ENCODE data around the gene RTKN. TPM values are rescaled to one million over a fixed set of nuclear protein-coding genes. Genes with fewer than 3 reads are reported as not detected.
A peak's percentile ranks its signal among the peaks of the same experiment; 100 is the strongest.

RTKN gene
- polyA plus RNA-seq, 3 donors = 0.07 TPM; not detected in 2

DNA sequence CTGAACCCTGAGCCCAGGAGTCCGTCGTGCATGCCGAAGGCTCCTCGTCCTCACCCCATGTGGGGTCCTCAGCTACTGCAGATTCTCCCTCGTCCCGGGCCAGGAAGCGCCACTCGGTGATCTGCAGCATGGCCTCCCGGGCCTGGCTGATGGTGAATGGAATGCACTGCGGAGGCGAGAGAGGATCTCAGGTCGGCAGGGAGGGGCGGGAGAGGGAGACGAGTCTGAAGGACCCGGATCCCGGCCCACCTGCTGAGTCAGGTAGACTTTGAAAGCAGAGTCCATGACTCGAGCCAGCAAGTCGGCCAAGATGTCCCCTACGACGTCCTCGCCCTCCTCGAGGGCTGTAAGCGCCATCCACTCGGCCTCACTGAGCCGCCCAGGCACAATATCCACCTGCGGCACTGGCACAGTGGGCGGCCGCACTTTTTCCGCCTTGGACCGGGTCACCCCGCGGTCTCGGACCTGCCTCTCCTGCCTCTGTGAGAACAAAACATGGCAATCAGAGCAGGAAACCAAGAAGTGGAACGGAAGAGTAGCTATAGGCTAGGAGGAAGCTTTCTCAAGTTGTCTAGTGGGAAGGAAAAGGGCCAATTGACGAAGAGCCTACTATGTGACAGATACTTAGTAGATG is 25.9 kb downstream of the RTKN start:
- Histone ChIP-seq H3K9ac (ENCODE audit: insufficient read depth, low read length, poor library complexity, severe bottlenecking) (peak overlapping the region; percentile 55), H3K4me1 (ENCODE audit: control insufficient read depth in 1 of 2, insufficient read depth in 2 of 2, low read length in 2 of 2) (peaks cover 47 to 52% of the 10 kb centered on the region in 2 donors), H3K4me3 (replicated peaks in 1 of 3; ENCODE audit: low read depth in 2 of 3, low read length in 3 of 3) (peak overlapping the region; percentile 33 to 75 (median 54)), H3K79me2 (ENCODE audit: insufficient read depth, low read length) (no peaks in the 10 kb centered on the region), H4K20me1 (ENCODE audit: insufficient read depth, low read length) (no peaks in the 10 kb centered on the region), H3K27me3 (ENCODE audit: control insufficient read depth in 2 of 2, insufficient read depth in 2 of 2, low read length in 2 of 2) (peaks cover 0 to 19% of the 10 kb centered on the region in 2 donors), H3K4me2 (replicated peaks; ENCODE audit: extremely low read depth, low read length, poor library complexity, severe bottlenecking) (peak overlapping the region; percentile 91), H2AFZ (ENCODE audit: insufficient read depth, low read depth, low read length, poor library complexity, severe bottlenecking) (peak overlapping the region; percentile 84), H3K36me3 (replicated peaks in 1 of 2; ENCODE audit: control insufficient read depth in 1 of 2, insufficient read depth in 2 of 2, low read length in 2 of 2) (no peaks in the 10 kb centered on the region), H3K9me3 (replicated peaks in 1 of 2; ENCODE audit: control insufficient read depth in 1 of 2, insufficient read depth in 1 of 2, low read length in 2 of 2) (no peaks in the 10 kb centered on the region), H3K27ac (ENCODE audit: low read depth in 1 of 2, low read length in 2 of 2) (no peak overlapping the region)
- TF ChIP-seq, protein P1, sequence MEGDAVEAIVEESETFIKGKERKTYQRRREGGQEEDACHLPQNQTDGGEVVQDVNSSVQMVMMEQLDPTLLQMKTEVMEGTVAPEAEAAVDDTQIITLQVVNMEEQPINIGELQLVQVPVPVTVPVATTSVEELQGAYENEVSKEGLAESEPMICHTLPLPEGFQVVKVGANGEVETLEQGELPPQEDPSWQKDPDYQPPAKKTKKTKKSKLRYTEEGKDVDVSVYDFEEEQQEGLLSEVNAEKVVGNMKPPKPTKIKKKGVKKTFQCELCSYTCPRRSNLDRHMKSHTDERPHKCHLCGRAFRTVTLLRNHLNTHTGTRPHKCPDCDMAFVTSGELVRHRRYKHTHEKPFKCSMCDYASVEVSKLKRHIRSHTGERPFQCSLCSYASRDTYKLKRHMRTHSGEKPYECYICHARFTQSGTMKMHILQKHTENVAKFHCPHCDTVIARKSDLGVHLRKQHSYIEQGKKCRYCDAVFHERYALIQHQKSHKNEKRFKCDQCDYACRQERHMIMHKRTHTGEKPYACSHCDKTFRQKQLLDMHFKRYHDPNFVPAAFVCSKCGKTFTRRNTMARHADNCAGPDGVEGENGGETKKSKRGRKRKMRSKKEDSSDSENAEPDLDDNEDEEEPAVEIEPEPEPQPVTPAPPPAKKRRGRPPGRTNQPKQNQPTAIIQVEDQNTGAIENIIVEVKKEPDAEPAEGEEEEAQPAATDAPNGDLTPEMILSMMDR (IDR thresholded peaks at IDR 0.05) = no peak
- Mint-ChIP-seq H3K4me1 (peaks cover 48% of the 10 kb centered on the region), H3K36me3 (no peaks in the 10 kb centered on the region), H3K4me3 (peak overlapping the region; percentile 85 to 92), H3K27ac (peak overlapping the region in 1 of 7 donors; percentile 63), H3K27me3 (ENCODE audit: low read depth in 3 of 3) (peaks cover 13 to 25% (median 20%) of the 10 kb centered on the region in 3 donors), H3K9me3 (peaks cover 0 to 4% (median 0%) of the 10 kb centered on the region in 7 donors)
- intact Hi-C loops (cut with micrococcal nuclease) = no loop called here
- 45% methylated on average over 29 of the region's 35 CpGs for WGBS (ENCODE audit: insufficient coverage)
- no peak for DNase-seq

DNA sequence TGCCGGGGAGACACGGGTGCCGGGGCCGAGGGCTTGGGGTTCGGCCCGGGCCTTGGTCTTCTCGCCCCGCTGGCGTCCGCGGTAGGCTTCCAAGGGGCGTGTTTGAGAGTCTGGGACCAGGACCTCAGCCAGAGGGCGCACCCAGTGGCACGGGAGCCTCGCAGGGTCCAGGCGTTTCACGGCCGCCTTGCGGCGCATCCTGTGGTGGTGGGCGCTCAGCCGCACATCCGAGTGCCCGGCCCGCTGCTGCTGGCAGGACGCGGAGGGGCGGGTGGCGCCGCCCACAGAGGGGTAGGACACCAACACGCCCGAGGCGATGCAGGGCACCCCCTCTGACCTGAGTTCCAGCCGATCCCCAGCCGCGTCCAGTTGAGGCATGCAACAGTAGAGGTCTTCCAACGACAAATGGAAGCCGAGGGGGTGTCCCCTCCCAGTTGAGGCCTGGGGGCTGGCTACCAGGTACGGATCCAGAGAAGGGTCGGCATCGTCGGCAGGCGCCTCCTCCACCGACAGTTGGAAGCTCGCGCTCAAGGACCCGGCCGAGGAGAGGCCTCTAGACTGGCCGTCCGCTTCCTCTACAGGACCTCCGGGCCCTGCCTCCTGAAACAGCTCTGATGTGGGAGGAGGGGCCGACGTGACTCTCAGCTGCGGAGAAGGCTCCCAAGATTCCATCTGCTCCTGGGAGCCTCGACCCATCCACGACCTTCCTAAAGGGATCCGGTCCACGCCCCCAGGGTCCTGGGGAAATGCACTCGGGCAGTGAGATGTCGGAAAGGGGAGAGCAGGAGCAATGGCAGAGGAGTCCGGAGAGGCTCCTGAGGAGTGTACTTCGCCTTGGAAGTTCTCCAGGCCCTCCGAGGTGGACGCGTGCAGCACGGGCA is 26.6 kb downstream of the RTKN start:
- Histone ChIP-seq H3K9me3 (replicated peaks in 1 of 2; ENCODE audit: control insufficient read depth in 1 of 2, insufficient read depth in 1 of 2, low read length in 2 of 2) (no peaks in the 10 kb centered on the region), H4K20me1 (ENCODE audit: insufficient read depth, low read length) (no peaks in the 10 kb centered on the region), H3K27ac (ENCODE audit: low read depth in 1 of 2, low read length in 2 of 2) (no peak overlapping the region), H3K79me2 (ENCODE audit: insufficient read depth, low read length) (no peaks in the 10 kb centered on the region), H3K36me3 (replicated peaks in 1 of 2; ENCODE audit: control insufficient read depth in 1 of 2, insufficient read depth in 2 of 2, low read length in 2 of 2) (no peaks in the 10 kb centered on the region), H2AFZ (ENCODE audit: insufficient read depth, low read depth, low read length, poor library complexity, severe bottlenecking) (peak overlapping the region; percentile 84), H3K4me2 (replicated peaks; ENCODE audit: extremely low read depth, low read length, poor library complexity, severe bottlenecking) (peak overlapping the region; percentile 91), H3K27me3 (ENCODE audit: control insufficient read depth in 2 of 2, insufficient read depth in 2 of 2, low read length in 2 of 2) (peaks cover 0 to 19% of the 10 kb centered on the region in 2 donors), H3K9ac (ENCODE audit: insufficient read depth, low read length, poor library complexity, severe bottlenecking) (peak overlapping the region; percentile 55), H3K4me3 (replicated peaks in 1 of 3; ENCODE audit: low read depth in 2 of 3, low read length in 3 of 3) (peak overlapping the region; percentile 33 to 75 (median 54)), H3K4me1 (ENCODE audit: control insufficient read depth in 1 of 2, insufficient read depth in 2 of 2, low read length in 2 of 2) (peaks cover 39 to 44% of the 10 kb centered on the region in 2 donors)
- intact Hi-C loops (cut with micrococcal nuclease) = no loop called here
- TF ChIP-seq, protein P1 (IDR thresholded peaks at IDR 0.05) = peak; percentile 16
- no peaks in the 10 kb centered on the region for H3K36me3 Mint-ChIP-seq
- H3K4me1 Mint-ChIP-seq = peaks cover 40% of the 10 kb centered on the region
- WGBS (ENCODE audit: insufficient coverage) = 5% methylated on average over 64 of the region's 66 CpGs
- H3K9me3 Mint-ChIP-seq = peaks cover 0 to 4% (median 0%) of the 10 kb centered on the region in 7 donors
- H3K4me3 Mint-ChIP-seq = peak overlapping the region; percentile 85 to 92
- peak overlapping the region in 1 of 7 donors; percentile 63 for H3K27ac Mint-ChIP-seq
- H3K27me3 Mint-ChIP-seq (ENCODE audit: low read depth in 3 of 3) = peaks cover 13 to 25% (median 21%) of the 10 kb centered on the region in 3 donors
- DNase-seq = peak in 2 of 3 donors; percentile 24 to 41
